Motor neuron (in vitro differentiated cells): ENCODE measurements around the gene HRH1. TPM values are rescaled to one million over a fixed set of nuclear protein-coding genes. Genes with fewer than 3 reads are reported as not detected.
"Not testable (repeated sequence)": the region's sequence is repeated elsewhere in the genome, so short reads cannot be mapped to it uniquely, and the experiment has no call there.

ENCODE experiments used
- ATAC-seq, 8 experiments: fragments of 200-7000 bp; cut with Tn5 transposase; replicated peaks in 6 of 8; 2 replicates each; pipeline ENCODE4 v1.8.0; 2021; ENCODE audit warnings: mild to moderate bottlenecking in 8 of 8, moderate library complexity in 8 of 8
- H3K27ac ChIP-seq, 2 donors: fragments of 250-450 bp; sonication (Bioruptor Pico); 2 replicates each; pipeline ENCODE4 v1.9.0; 2021; ENCODE audit warnings: antibody characterized with exemption in 2 of 2, mild to moderate bottlenecking in 2 of 2, moderate library complexity in 1 of 2
- H3K4me1 ChIP-seq, 2 donors: fragments of 250-450 bp; sonication (Bioruptor Pico); replicated peaks in 1 of 2; 2 replicates each; pipeline ENCODE4 v1.6.1; 2021; ENCODE audit warnings: antibody characterized with exemption in 2 of 2, mild to moderate bottlenecking in 2 of 2, moderate library complexity in 1 of 2
- H3K4me3 ChIP-seq, 5 donors: fragments of 250-450 bp; sonication (Bioruptor Pico); 2 replicates each; pipeline ENCODE4 v1.9.0; 2021; ENCODE audit warnings: antibody characterized with exemption in 5 of 5, mild to moderate bottlenecking in 5 of 5, moderate library complexity in 4 of 5
- WGBS, 10 experiments: fragments of 450-650 bp; shearing (Covaris generic); methylation state at CpG; one replicate each; pipeline ENCODE4 v1.0.0; 2022; 5-methylcytosine and 5-hydroxymethylcytosine counted together
- in situ Hi-C, 9 experiments: fragments of 400-800 bp; cut with MboI; loops; one replicate each; pipeline ENCODE4 v1.15.0; 2021; ENCODE audit warnings: low sequenced_read_pairs in 9 of 9, low pct_unique_long_range_greater_than_20kb in 2 of 9; ENCODE audit not compliant: unreplicated experiment in 9 of 9
- total RNA-seq, 8 experiments: library from RNA; unstranded; fragments of 300-600 nt; gene quantifications; 2 replicates each; pipeline versions ENCODE4 v1.2.3 to v1.2.4, GENCODE V29; 2022

HRH1 gene
- total RNA-seq, 8 experiments from 2014 or later: 0.11 to 23.2 (median 0.74) TPM

DNA sequence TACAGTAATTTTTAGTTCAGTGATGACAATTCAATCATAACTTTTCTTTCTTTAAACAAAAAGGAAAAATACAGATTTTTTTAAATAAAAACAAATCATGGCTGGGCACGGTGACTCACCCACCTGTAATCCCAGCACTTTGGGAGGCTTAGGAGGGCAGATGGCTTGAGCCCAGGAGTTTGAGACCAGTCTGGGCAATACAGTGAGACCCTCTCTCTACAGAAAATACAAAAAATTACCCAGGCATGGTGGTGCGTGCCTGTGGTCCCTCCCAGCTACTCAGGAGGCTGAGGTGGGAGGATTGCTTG is 92.3 kb downstream of the HRH1 start:
- H3K4me1 ChIP-seq: no peaks in the 10 kb centered on the region

GRCh38 chr3:11247362-11247761 is 93.1 kb downstream of the HRH1 start:
- ATAC-seq: no peak
- H3K27ac ChIP-seq: no peak overlapping the region
- H3K4me3 ChIP-seq: no peak overlapping the region
- 61 to 100% (median 85%) methylated on average over 1 to 6 of the region's 8 CpGs; no CpG with 5 or more reads in 2 of the 10 experiments for WGBS, 10 experiments
- in situ Hi-C loops: no loop called here
- H3K4me1 ChIP-seq: no peaks in the 10 kb centered on the region

More for the DNA sequence above, 92.3 kb downstream of the HRH1 start:
- in situ Hi-C loops: no loop called here
- Histone ChIP-seq H3K4me3 (no peak overlapping the region), H3K27ac (no peak overlapping the region)
- ATAC-seq: no peak
- WGBS, 10 experiments: 83 to 100% (median 90%) methylated on average over 1 to 2 of the region's 2 CpGs; no CpG with 5 or more reads in 1 of the 10 experiments

DNA sequence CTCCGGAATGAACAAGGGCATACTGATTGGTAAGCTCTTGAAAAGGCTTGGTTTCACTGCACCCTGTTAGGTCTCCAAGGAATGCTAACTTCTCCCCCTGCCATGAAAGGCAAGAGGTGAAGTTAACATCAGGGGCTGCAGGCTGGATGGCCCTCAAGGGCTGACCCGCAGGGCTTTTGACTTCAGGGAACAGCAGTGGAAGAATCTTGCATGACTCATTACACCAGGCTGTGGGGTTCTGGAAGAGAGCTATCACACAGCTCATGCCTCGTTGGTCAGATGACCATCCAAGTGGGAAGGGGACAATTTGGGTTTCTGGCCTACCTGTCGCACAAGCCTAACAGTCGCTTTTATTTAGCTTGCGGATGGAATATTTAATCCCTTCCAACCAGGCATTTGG is 94.3 kb downstream of the HRH1 start:
- 20 to 100% (median 78%) methylated on average over 1 to 4 of the region's 6 CpGs; no CpG with 5 or more reads in 5 of the 10 experiments for WGBS, 10 experiments
- no peak for ATAC-seq
- in situ Hi-C loops: no loop called here

DNA sequence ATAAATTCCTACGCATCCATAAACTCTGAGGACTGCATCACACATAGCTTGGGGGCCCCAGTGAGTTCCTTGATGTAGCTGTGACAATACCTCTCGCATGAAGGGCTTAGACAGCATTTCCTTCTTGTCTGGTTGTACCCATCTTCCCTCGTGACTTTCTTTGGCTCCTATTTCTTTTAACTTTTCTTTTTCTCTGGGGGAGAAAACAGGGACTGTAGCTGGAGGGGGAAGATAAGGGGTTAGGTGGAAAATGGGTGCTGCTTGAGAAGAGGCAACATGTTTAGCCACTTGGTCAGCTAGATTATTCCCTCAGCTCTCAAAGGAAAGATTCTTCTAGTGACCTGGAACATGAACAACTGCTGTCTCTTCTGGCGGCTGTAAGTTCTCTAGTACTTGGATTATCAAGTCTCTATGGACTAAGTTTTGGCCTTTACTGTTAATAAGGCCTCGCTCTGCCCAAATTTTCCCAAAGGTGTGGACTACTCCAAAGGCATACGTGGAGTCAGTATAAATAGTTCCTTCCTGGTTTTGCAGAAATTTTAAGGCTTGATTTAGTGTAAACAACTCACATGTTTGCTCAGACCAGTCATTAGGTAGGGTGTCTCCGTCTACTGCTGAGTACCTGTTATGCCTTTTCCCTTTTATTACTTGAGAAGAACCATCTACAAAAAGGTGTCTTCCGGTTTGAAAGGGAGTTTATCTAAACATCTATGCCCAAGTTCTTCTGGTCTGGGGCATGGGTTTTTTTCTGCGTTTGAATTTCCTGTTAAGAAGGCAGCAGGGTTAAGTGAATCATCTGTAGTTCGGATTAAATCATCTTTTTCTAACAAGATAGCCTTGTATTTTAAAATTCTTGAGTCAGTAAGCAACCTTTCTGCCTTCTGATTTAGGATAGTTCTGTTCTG is 96.9 kb downstream of the HRH1 start:
- Histone ChIP-seq H3K27ac (no peak overlapping the region), H3K4me3 (no peak overlapping the region), H3K4me1 (no peaks in the 10 kb centered on the region)
- ATAC-seq: no peak
- in situ Hi-C loops: no loop called here
- 54 to 100% (median 75%) methylated on average over 1 to 8 of the region's 10 CpGs for WGBS, 10 experiments

More for the DNA sequence above, 94.3 kb downstream of the HRH1 start:
- Histone ChIP-seq H3K4me1 (no peaks in the 10 kb centered on the region), H3K27ac (no peak overlapping the region), H3K4me3 (no peak overlapping the region)

DNA sequence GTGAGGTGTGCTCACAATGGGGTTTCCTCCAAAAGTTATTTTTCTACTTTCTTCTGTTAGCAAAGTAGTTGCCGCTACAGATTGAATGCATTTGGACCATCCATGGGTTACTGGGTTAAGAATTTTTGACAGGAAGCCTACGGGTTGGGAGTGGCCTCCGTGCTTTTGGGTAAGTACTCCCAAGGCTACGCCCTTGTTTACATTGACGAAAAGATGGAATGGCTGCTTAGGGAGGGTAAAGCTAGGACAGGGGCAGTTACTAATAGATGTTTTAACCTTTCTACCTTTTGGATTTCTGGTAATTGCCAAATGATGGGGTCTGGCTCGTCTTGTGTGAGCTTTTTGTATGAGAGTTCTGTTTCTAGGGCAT is 97.5 kb downstream of the HRH1 start:
- ATAC-seq: peak in 1 of 8 experiments; percentile 34
- in situ Hi-C loops: no loop called here
- no peak overlapping the region for H3K4me3 ChIP-seq
- no peaks in the 10 kb centered on the region for H3K4me1 ChIP-seq
- 40 to 96% (median 70%) methylated on average over 2 to 6 of the region's 6 CpGs; no CpG with 5 or more reads in 1 of the 10 experiments for WGBS, 10 experiments
- no peak overlapping the region for H3K27ac ChIP-seq

- Histone ChIP-seq H3K4me3 (no peak overlapping the region), H3K4me1 (no peaks in the 10 kb centered on the region), H3K27ac (no peak overlapping the region)
- WGBS, 10 experiments: 83 to 100% (median 91%) methylated on average over 3 to 6 of the region's 6 CpGs
- in situ Hi-C loops: no loop called here
- no peak for ATAC-seq
These were observed 100.6 kb downstream of the HRH1 start for GRCh38 chr3:11254876-11255275.

DNA sequence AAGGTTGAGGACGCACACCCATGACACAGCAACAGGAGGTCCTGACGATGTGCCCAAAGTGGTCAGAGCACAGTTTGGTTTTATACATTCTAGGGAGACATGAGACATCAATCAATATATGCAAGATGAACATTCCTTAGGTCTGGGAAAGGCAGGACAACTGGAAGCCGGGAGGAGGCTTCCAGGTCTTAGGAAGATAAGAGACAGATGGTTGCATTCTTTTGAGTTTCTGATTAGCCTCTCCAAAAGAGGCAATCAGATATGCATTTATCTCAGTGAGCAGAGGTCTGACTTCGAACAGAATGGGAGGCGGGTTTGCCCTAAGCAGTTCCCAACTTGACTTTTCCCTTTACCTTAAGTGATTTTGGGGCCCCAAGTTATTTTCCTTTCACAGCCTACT is 101.2 kb downstream of the HRH1 start:
- H3K27ac ChIP-seq, H3K4me1 ChIP-seq, H3K4me3 ChIP-seq, ATAC-seq, in situ Hi-C loops: not testable (repeated sequence)
- WGBS, 10 experiments: 20 to 89% (median 64%) methylated on average over 1 to 5 of the region's 5 CpGs; no CpG with 5 or more reads in 1 of the 10 experiments

DNA sequence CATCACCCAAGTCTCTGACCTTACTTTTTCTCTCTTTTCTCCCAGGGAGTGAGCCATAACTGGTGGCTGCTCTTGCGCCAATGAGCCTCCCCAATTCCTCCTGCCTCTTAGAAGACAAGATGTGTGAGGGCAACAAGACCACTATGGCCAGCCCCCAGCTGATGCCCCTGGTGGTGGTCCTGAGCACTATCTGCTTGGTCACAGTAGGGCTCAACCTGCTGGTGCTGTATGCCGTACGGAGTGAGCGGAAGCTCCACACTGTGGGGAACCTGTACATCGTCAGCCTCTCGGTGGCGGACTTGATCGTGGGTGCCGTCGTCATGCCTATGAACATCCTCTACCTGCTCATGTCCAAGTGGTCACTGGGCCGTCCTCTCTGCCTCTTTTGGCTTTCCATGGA is 104.7 kb downstream of the HRH1 start:
- WGBS, 10 experiments: 65 to 100% (median 93%) methylated on average over 2 to 8 of the region's 11 CpGs; no CpG with 5 or more reads in 5 of the 10 experiments
- H3K27ac ChIP-seq: no peak overlapping the region
- no peak for ATAC-seq
- no peak overlapping the region for H3K4me3 ChIP-seq
- in situ Hi-C loops: no loop called here
- H3K4me1 ChIP-seq: no peaks in the 10 kb centered on the region

DNA sequence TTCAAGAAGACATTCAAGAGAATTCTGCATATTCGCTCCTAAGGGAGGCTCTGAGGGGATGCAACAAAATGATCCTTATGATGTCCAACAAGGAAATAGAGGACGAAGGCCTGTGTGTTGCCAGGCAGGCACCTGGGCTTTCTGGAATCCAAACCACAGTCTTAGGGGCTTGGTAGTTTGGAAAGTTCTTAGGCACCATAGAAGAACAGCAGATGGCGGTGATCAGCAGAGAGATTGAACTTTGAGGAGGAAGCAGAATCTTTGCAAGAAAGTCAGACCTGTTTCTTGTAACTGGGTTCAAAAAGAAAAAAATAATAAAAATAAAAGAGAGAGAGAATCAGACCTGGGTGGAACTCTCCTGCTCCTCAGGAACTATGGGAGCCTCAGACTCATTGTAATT is 106.2 kb downstream of the HRH1 start:
- H3K27ac ChIP-seq: no peak overlapping the region
- ATAC-seq: no peak
- WGBS, 10 experiments: 40 to 95% (median 72%) methylated on average over 1 to 3 of the region's 3 CpGs; no CpG with 5 or more reads in 2 of the 10 experiments
- no peaks in the 10 kb centered on the region for H3K4me1 ChIP-seq
- in situ Hi-C loops: no loop called here
- no peak overlapping the region for H3K4me3 ChIP-seq

- in situ Hi-C loops: no loop called here
- WGBS, 10 experiments: 51 to 88% (median 74%) methylated on average over 1 to 7 of the region's 9 CpGs; no CpG with 5 or more reads in 2 of the 10 experiments
- no peak overlapping the region for H3K4me3 ChIP-seq
- H3K27ac ChIP-seq: no peak overlapping the region
- no peak for ATAC-seq
- peaks cover 6 to 10% of the 10 kb centered on the region in 2 donors for H3K4me1 ChIP-seq
These were observed 114.7 kb downstream of the HRH1 start for GRCh38 chr3:11269007-11269406.

- H3K4me3 ChIP-seq: peak within 1 kb of the TSS; percentile 64 to 90 (median 72)
- peak within 1 kb of the TSS; percentile 73 to 85 for H3K27ac ChIP-seq
- ATAC-seq: peak; percentile 94 to 97 (median 96)
- 0 to 47% (median 2%) methylated on average over 1 to 14 of the region's 51 CpGs for WGBS, 10 experiments
- peaks cover 6 to 10% of the 10 kb centered on the region in 2 donors for H3K4me1 ChIP-seq
- in situ Hi-C loops: no loop called here
These were observed 118.0 kb downstream of the HRH1 start, which contains the start of gene ATG7 for GRCh38 chr3:11271986-11272904. Gene ATG7 (plus strand): TSS chr3:11272397. CDS start chr3:11298696, 26,299 bp downstream.

- H3K4me3 ChIP-seq: peak overlapping the region; percentile 64 to 90 (median 72)
- H3K4me1 ChIP-seq: peaks cover 6 to 10% of the 10 kb centered on the region in 2 donors
- no peak overlapping the region for H3K27ac ChIP-seq
- WGBS, 10 experiments: 0 to 29% (median 4%) methylated on average over 2 to 9 of the region's 9 CpGs
- in situ Hi-C loops: no loop called here
- no peak for ATAC-seq
These were observed 118.7 kb downstream of the HRH1 start for GRCh38 chr3:11272906-11273574.
